DND-41 (cell line): ENCODE data around the gene CWF19L1.

Experiments
- ATAC-seq: fragments of 200-7000 bp; cut with Tn5 transposase; 3 replicates; pipeline ENCODE4 v1.9.1; 2021; ENCODE audit warnings: low read depth; ENCODE audit not compliant: insufficient read depth
- DNase-seq: peaks from one replicate; pipeline ENCODE4 v3.0.0-alpha.2; 2020
- H2AFZ ChIP-seq: 2 replicates; pipeline ENCODE4 v1.6.0; 2012; ENCODE audit warnings: low read depth, low read length
- H3K27ac ChIP-seq: 2 replicates; pipeline ENCODE4 v1.5.1; 2012; ENCODE audit warnings: low read length, inconsistent platforms
- H3K27me3 ChIP-seq: fragments of 200-600 bp; sonication (generic); 2 replicates; pipeline ENCODE4 v1.6.0; 2012; ENCODE audit warnings: low read length, mild to moderate bottlenecking, inconsistent platforms; ENCODE audit not compliant: insufficient read depth, poor library complexity
- H3K36me3 ChIP-seq: 2 replicates; pipeline ENCODE4 v1.5.1; 2012; ENCODE audit warnings: low read length, inconsistent platforms; ENCODE audit not compliant: insufficient read depth
- H3K4me1 ChIP-seq: 2 replicates; pipeline ENCODE4 v1.5.1; 2012; ENCODE audit warnings: mild to moderate bottlenecking, low read length; ENCODE audit not compliant: insufficient read depth
- H3K4me2 ChIP-seq: 2 replicates; pipeline ENCODE4 v1.6.0; 2012; ENCODE audit warnings: mild to moderate bottlenecking, moderate library complexity, low read length, inconsistent platforms; ENCODE audit not compliant: insufficient read depth
- H3K4me3 ChIP-seq, 2 experiments: fragments of 200-600 bp in 1 of 2; shearing (Covaris generic) in 1 of 2; 2 replicates each; pipeline ENCODE4 v1.5.1; 2012 to 2016; ENCODE audit warnings: inconsistent platforms in 2 of 2, low read length in 2 of 2, mild to moderate bottlenecking in 2 of 2, low read depth in 1 of 2, moderate library complexity in 1 of 2
- H3K79me2 ChIP-seq: 2 replicates; pipeline ENCODE4 v1.6.0; 2012; ENCODE audit warnings: low read length, inconsistent platforms; ENCODE audit not compliant: insufficient read depth
- H3K9ac ChIP-seq: 2 replicates; pipeline ENCODE4 v1.6.0; 2012; ENCODE audit warnings: low read depth, mild to moderate bottlenecking, inconsistent platforms, low read length, moderate library complexity
- H3K9me3 ChIP-seq: 2 replicates; pipeline ENCODE4 v1.5.1; 2012; ENCODE audit warnings: low read length, moderate library complexity, mild to moderate bottlenecking, inconsistent platforms; ENCODE audit not compliant: insufficient read depth, severe bottlenecking
- H4K20me1 ChIP-seq: 2 replicates; pipeline ENCODE4 v1.6.0; 2012; ENCODE audit warnings: low read length; ENCODE audit not compliant: insufficient read depth
- EZH2 ChIP-seq: IDR thresholded peaks from 3 replicates; pipeline ENCODE4 v1.6.1; 2012; ENCODE audit warnings: borderline replicate concordance, low read depth, mild to moderate bottlenecking, moderate library complexity, low read length, inconsistent platforms; ENCODE audit not compliant: severe bottlenecking
- TF ChIP-seq, protein P1 (sequence below): IDR thresholded peaks from 2 replicates; pipeline ENCODE4 v1.5.1; 2012; ENCODE audit warnings: borderline replicate concordance, low read length, moderate library complexity, mild to moderate bottlenecking; ENCODE audit not compliant: poor library complexity, severe bottlenecking; ENCODE audit errors: extremely low read depth

The CWF19L1 gene

DNA sequence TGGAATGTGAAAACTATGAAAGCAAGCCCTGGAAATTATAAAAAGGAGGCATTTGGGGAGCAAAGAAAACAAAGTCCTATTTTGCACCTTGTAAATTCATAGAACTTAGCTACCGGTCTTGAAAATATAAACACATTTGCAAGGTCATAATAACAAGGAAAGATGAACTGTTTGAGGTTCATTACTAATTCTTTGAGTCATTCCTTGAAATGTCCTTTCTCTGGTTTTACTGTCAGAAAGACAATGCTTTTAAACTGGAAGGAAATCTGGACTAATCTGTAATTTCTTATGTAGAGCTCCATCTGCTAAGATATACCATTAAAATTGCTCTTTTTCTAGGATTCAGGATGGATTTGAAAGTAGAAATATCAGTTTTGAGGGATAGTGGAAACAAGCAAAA lies 83.0 kb downstream of the CWF19L1 start:
- Histone ChIP-seq H3K79me2 (peaks cover 95% of the 10 kb centered on the region), H3K4me3 (peak overlapping the region; percentile 77 to 86), H3K27me3 (no peaks in the 10 kb centered on the region), H3K36me3 (peaks cover 52% of the 10 kb centered on the region), H3K27ac (peak overlapping the region; percentile 97), H3K4me1 (peaks cover 48% of the 10 kb centered on the region), H3K9me3 (no peaks in the 10 kb centered on the region), H3K4me2 (peak overlapping the region; percentile 93), H2AFZ (no peak overlapping the region), H4K20me1 (peaks cover 11% of the 10 kb centered on the region), H3K9ac (peak overlapping the region; percentile 90)
- ATAC-seq, result no peak
- DNase-seq, result no peak
- TF ChIP-seq, protein P1, sequence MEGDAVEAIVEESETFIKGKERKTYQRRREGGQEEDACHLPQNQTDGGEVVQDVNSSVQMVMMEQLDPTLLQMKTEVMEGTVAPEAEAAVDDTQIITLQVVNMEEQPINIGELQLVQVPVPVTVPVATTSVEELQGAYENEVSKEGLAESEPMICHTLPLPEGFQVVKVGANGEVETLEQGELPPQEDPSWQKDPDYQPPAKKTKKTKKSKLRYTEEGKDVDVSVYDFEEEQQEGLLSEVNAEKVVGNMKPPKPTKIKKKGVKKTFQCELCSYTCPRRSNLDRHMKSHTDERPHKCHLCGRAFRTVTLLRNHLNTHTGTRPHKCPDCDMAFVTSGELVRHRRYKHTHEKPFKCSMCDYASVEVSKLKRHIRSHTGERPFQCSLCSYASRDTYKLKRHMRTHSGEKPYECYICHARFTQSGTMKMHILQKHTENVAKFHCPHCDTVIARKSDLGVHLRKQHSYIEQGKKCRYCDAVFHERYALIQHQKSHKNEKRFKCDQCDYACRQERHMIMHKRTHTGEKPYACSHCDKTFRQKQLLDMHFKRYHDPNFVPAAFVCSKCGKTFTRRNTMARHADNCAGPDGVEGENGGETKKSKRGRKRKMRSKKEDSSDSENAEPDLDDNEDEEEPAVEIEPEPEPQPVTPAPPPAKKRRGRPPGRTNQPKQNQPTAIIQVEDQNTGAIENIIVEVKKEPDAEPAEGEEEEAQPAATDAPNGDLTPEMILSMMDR, result no peak
- no peak for TF ChIP-seq EZH2

DNA sequence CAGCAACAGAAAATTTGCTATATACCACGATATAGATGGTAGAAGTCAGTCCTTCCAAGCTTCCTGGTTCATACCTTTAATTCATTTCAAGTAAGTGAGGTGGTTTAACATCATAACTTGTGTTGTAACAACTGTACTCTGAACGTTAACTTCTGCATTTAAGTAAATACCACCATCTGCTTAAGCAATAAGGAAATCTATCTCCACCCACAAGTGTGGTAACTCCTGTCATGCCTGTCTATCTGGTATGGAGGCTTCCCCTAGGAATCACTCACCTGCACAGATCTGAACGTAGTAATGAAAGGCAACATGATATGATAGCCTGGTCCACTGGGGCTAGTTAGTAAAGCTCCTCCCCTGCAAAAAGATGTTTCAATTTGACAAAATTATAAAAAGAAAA lies 84.0 kb downstream of the CWF19L1 start:
- no peak overlapping the region; the same call in 1 of the 2 replicates for H3K27ac ChIP-seq

DNA sequence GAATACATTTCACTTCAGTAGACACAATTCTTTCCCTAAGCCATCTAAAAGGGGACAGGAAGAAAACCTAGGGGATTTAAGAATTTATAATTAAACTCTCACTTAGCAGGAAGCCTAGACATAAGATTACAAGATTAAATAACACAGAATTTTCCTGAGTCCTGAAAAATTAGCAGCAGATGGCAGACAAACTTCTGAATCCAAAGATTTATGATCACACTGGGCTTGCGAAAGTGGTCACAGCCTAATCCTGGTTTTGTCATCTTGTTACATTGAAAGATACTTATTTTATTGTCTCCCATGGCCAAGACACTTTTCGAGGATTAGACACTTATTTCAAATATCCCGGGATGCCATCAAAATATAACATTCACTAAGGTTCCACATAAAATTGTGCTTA lies 84.5 kb downstream of the CWF19L1 start:
- ATAC-seq (no peak), DNase-seq (no peak)
- Histone ChIP-seq H3K9me3 (no peaks in the 10 kb centered on the region), H3K36me3 (peaks cover 58% of the 10 kb centered on the region), H3K79me2 (peaks cover 88% of the 10 kb centered on the region), H3K27ac (no peak overlapping the region), H3K4me1 (peaks cover 39% of the 10 kb centered on the region), H2AFZ (no peak overlapping the region), H3K27me3 (no peaks in the 10 kb centered on the region), H3K4me2 (peak overlapping the region; percentile 93; the same call in 1 of the 2 replicates), H3K4me3 (no peak overlapping the region), H3K9ac (peak overlapping the region; percentile 90; the same call in 1 of the 2 replicates), H4K20me1 (peaks cover 11% of the 10 kb centered on the region)
- TF ChIP-seq, protein P1, result no peak
- TF ChIP-seq EZH2, result no peak

More for the DNA sequence above, 84.0 kb downstream of the CWF19L1 start:
- peak overlapping the region; percentile 93 for H3K4me2 ChIP-seq
- H3K9me3 ChIP-seq, result no peaks in the 10 kb centered on the region
- H3K4me3 ChIP-seq, result peak overlapping the region in 1 of 2 experiments; percentile 86; a peak in 1 of 4 replicates
- TF ChIP-seq, protein P1, result no peak
- TF ChIP-seq EZH2, result no peak
- peaks cover 44% of the 10 kb centered on the region for H3K4me1 ChIP-seq
- H4K20me1 ChIP-seq, result peaks cover 11% of the 10 kb centered on the region
- peak overlapping the region; percentile 90 for H3K9ac ChIP-seq
- H3K27me3 ChIP-seq, result no peaks in the 10 kb centered on the region
- ATAC-seq (no peak), DNase-seq (no peak)
- H2AFZ ChIP-seq, result no peak overlapping the region
- H3K36me3 ChIP-seq, result peaks cover 53% of the 10 kb centered on the region
- peaks cover 91% of the 10 kb centered on the region for H3K79me2 ChIP-seq
